Measurements from ENCODE around the gene HOXA1. TPM values are rescaled to one million over a fixed set of nuclear protein-coding genes. Genes with fewer than 3 reads are reported as not detected.

HOXA1 gene
- polyA plus RNA-seq, 3 donors = 2.5 to 3.4 (median 2.7) TPM

GRCh38 chr7:27099453-27100370 lies 3.9 kb upstream of the HOXA1 start:
- DNase-seq (ENCODE audit: extremely low read depth in 1 of 11, low read depth in 9 of 11, low spot score in 4 of 11) = peak in 1 of 11 donors; percentile 34

- DNase-seq (ENCODE audit: extremely low read depth in 1 of 11, low read depth in 9 of 11, low spot score in 4 of 11) = peak in 3 of 11 donors; percentile 78 to 84 (median 82)
Observed at GRCh38 chr7:27098578-27099451, 3.0 kb upstream of the HOXA1 start.

- DNase-seq (ENCODE audit: extremely low read depth in 1 of 11, low read depth in 9 of 11, low spot score in 4 of 11) = no peak
Observed at GRCh38 chr7:27097686-27098577, 2.1 kb upstream of the HOXA1 start.

- DNase-seq (ENCODE audit: extremely low read depth in 1 of 11, low read depth in 9 of 11, low spot score in 4 of 11) = peak in 2 of 11 donors; percentile 40 to 48
Observed at GRCh38 chr7:27096768-27097514, 1.1 kb upstream of the HOXA1 start.

- DNase-seq (ENCODE audit: extremely low read depth in 1 of 11, low read depth in 9 of 11, low spot score in 4 of 11) = no peak
Observed at GRCh38 chr7:27095050-27095896, 527 bp downstream of the HOXA1 start.

- DNase-seq (ENCODE audit: extremely low read depth in 1 of 11, low read depth in 9 of 11, low spot score in 4 of 11) = no peak
Observed at GRCh38 chr7:27094304-27095049, 1.3 kb downstream of the HOXA1 start.

- DNase-seq (ENCODE audit: extremely low read depth in 1 of 11, low read depth in 9 of 11, low spot score in 4 of 11) = no peak
Observed at GRCh38 chr7:27093184-27093895, 2.5 kb downstream of the HOXA1 start.

- DNase-seq (ENCODE audit: extremely low read depth in 1 of 11, low read depth in 9 of 11, low spot score in 4 of 11) = no peak
Observed at GRCh38 chr7:27092819-27093110, 3.0 kb downstream of the HOXA1 start.

- DNase-seq (ENCODE audit: extremely low read depth in 1 of 11, low read depth in 9 of 11, low spot score in 4 of 11) = peak in 3 of 11 donors; percentile 40 to 53 (median 41)
Observed at GRCh38 chr7:27091941-27092818, 3.6 kb downstream of the HOXA1 start.

- no peak for DNase-seq (ENCODE audit: extremely low read depth in 1 of 11, low read depth in 9 of 11, low spot score in 4 of 11)
Observed at GRCh38 chr7:27091105-27091504, 4.7 kb downstream of the HOXA1 start.

GRCh38 chr7:27088002-27088922 lies 7.5 kb downstream of the HOXA1 start:
- DNase-seq (ENCODE audit: extremely low read depth in 1 of 11, low read depth in 9 of 11, low spot score in 4 of 11) = no peak

GRCh38 chr7:27083646-27084045 lies 12.2 kb downstream of the HOXA1 start:
- DNase-seq (ENCODE audit: extremely low read depth in 1 of 11, low read depth in 9 of 11, low spot score in 4 of 11) = no peak

GRCh38 chr7:27082171-27082570 lies 13.6 kb downstream of the HOXA1 start:
- DNase-seq (ENCODE audit: extremely low read depth in 1 of 11, low read depth in 9 of 11, low spot score in 4 of 11) = no peak

- DNase-seq (ENCODE audit: extremely low read depth in 1 of 11, low read depth in 9 of 11, low spot score in 4 of 11) = no peak
Observed at GRCh38 chr7:27080844-27081436, 14.9 kb downstream of the HOXA1 start.

All from renal cortex interstitium (tissue), 11 donors.